ENCODE measurements around the gene JAML. TPM values are rescaled to one million over a fixed set of nuclear protein-coding genes. Genes with fewer than 3 reads are reported as not detected.

JAML gene
- total RNA-seq, 1 donor from 2014 or later, result not detected

DNA sequence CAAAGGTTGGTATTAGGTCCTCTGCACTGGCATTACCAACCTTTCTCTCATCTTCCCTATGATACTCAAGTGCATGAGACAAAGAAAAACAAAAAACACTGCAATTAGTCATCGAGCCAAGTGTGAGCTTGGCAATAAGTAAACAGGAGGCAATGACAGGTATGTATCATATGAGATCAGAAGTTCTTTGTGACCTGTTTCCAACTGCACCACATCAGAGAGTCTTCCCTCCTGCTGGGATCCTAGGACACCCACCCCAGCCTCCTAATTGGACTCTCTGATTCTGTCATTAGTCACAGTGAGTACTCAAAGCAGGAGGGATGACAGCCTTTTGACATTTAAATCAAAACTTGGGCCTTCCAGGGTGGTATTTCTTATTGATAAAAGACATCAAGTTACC is 7.8 kb upstream of the JAML start:
- intact Hi-C loops (cut with DNase I), result no loop called here
- H3K27me3 ChIP-seq, result no peaks in the 10 kb centered on the region

GRCh38 chr11:118231461-118231860 is 6.7 kb upstream of the JAML start:
- Histone ChIP-seq H3K36me3 (no peaks in the 10 kb centered on the region), H3K27me3 (no peaks in the 10 kb centered on the region), H3K9me3 (no peaks in the 10 kb centered on the region), H3K4me3 (no peak overlapping the region), H3K27ac (no peak overlapping the region), H3K4me1 (no peaks in the 10 kb centered on the region)
- DNase-seq (ENCODE audit: low spot score in 2 of 2), result no peak
- TF ChIP-seq, protein P1, sequence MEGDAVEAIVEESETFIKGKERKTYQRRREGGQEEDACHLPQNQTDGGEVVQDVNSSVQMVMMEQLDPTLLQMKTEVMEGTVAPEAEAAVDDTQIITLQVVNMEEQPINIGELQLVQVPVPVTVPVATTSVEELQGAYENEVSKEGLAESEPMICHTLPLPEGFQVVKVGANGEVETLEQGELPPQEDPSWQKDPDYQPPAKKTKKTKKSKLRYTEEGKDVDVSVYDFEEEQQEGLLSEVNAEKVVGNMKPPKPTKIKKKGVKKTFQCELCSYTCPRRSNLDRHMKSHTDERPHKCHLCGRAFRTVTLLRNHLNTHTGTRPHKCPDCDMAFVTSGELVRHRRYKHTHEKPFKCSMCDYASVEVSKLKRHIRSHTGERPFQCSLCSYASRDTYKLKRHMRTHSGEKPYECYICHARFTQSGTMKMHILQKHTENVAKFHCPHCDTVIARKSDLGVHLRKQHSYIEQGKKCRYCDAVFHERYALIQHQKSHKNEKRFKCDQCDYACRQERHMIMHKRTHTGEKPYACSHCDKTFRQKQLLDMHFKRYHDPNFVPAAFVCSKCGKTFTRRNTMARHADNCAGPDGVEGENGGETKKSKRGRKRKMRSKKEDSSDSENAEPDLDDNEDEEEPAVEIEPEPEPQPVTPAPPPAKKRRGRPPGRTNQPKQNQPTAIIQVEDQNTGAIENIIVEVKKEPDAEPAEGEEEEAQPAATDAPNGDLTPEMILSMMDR (IDR thresholded peaks at IDR 0.05), result no peak
- intact Hi-C loops (cut with DNase I), result no loop called here

More for the DNA sequence above, 7.8 kb upstream of the JAML start:
- Histone ChIP-seq H3K4me1 (no peaks in the 10 kb centered on the region), H3K36me3 (no peaks in the 10 kb centered on the region), H3K27ac (no peak overlapping the region), H3K9me3 (no peaks in the 10 kb centered on the region), H3K4me3 (no peak overlapping the region)
- TF ChIP-seq, protein P1 (IDR thresholded peaks at IDR 0.05), result no peak
- no peak for DNase-seq (ENCODE audit: low spot score in 2 of 2)

- H3K9me3 ChIP-seq, result no peaks in the 10 kb centered on the region
- TF ChIP-seq, protein P1 (IDR thresholded peaks at IDR 0.05), result no peak
Observed at GRCh38 chr11:118230088-118230487, 5.3 kb upstream of the JAML start.

DNA sequence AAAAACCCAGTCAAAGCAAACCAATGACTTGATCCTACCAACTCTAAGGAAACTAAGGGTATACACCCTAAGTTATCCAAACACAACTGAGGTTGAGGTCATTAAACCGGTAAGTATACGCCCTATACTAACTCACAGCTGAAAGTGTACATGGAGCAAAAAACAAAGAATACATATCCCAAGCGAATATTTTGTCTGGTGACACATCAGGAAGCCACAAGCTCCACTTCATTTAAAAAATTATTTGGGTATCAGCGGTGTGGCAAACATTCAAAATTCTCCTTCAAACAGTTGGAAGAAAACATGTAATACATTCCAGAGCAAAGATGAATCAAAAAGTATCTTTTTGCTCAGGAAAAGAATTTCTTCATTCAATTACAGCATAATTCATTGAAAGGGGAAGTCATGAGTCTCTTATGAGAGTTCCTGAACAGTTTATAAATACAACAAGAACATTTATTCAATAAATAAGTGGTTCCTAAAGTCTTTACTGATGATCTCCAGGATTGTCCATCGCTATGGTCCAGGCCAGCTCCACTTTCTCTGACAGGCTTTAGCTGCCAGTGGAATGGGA is 4.5 kb upstream of the JAML start:
- intact Hi-C loops (cut with DNase I), result no loop called here

More at GRCh38 chr11:118230088-118230487, 5.3 kb upstream of the JAML start:
- Histone ChIP-seq H3K4me1 (no peaks in the 10 kb centered on the region), H3K36me3 (no peaks in the 10 kb centered on the region), H3K4me3 (no peak overlapping the region), H3K27ac (no peak overlapping the region), H3K27me3 (no peaks in the 10 kb centered on the region)
- intact Hi-C loops (cut with DNase I), result no loop called here
- no peak for DNase-seq (ENCODE audit: low spot score in 2 of 2)

DNA sequence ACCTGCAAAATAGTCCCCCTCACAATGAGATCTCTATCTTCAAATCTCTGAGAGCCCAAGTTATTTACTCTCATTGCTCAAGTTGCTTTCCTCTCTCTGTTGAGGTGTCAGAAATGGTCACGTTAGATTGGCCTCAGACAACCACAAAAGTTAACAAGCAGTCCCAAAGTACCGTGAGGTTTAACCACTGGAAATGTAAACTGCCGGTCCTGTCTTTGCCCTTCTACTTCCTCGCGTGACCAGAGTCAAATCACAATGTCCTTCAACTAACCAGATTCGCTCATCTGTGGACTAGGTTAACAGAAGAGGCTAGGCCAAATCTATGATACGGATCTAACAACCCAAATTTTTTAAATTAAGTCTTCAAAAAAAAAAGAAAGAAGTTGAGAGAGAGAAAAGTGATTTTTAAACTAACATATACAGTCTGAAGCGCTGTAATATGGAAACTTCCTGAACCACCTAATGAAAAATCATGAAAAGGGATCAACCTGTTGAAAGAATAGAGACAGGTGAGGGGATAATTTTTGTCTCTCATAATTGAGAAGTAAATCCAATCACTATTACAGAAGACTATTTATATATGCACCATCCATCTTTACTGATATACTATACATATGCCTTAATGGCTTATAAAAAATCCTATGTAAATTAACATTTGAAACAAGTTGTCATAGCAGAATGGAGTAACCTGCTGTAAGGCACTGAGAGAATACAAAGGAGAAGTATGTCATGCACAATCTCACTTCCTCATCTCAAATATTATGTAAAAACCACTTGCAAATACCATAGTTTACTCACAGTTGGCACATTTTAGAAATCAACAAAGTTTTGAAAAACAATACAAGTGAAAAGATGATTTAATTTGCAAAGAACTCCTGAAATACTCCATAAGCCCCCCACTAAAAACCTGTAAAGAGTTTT is 3.3 kb upstream of the JAML start:
- Histone ChIP-seq H3K36me3 (no peaks in the 10 kb centered on the region), H3K4me3 (no peak overlapping the region), H3K4me1 (no peaks in the 10 kb centered on the region), H3K27ac (peak overlapping the region in 1 of 2 donors; percentile 23), H3K27me3 (no peaks in the 10 kb centered on the region), H3K9me3 (no peaks in the 10 kb centered on the region)
- TF ChIP-seq, protein P1 (IDR thresholded peaks at IDR 0.05), result no peak
- intact Hi-C loops (cut with DNase I), result no loop called here
- no peak for DNase-seq (ENCODE audit: low spot score in 2 of 2)

More for the DNA sequence above, 4.5 kb upstream of the JAML start:
- no peaks in the 10 kb centered on the region for H3K36me3 ChIP-seq
- H3K4me1 ChIP-seq, result no peaks in the 10 kb centered on the region
- no peak overlapping the region for H3K4me3 ChIP-seq
- no peak for DNase-seq (ENCODE audit: low spot score in 2 of 2)
- H3K27ac ChIP-seq, result peak overlapping the region in 1 of 2 donors; percentile 34
- TF ChIP-seq, protein P1 (IDR thresholded peaks at IDR 0.05), result no peak
- no peaks in the 10 kb centered on the region for H3K27me3 ChIP-seq
- no peaks in the 10 kb centered on the region for H3K9me3 ChIP-seq

Measured in ascending aorta (tissue), 2 donors.